GM21381 (cell line): ENCODE results near the gene ACTA2.

ENCODE experiments used
- ATAC-seq: cut with Tn5 transposase; IDR thresholded peaks from one replicate; pipeline ENCODE4 v1.9.1; 2021; ENCODE audit warnings: mild to moderate bottlenecking, moderate library complexity; ENCODE audit not compliant: unreplicated experiment

ACTA2 gene

DNA sequence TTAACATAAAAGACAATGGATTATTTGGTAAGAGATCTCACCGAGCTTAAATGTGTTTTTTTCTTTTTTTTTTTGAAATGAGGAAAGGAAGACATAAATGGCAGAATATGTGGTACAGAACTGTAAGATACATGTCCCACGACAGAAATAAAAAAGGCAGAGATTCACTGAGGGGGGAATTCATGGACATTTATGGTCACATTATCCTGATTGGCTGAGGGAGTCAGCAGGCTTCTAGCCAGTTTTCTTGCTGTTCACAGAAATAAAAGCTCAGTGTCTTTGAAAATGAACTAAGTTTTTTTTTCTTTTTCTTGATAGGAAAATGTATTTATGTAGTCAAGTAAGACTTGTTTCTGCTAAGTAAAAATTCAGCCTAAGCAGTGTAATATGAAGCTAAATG is 29.8 kb upstream of the ACTA2 start:
- no peak for ATAC-seq

DNA sequence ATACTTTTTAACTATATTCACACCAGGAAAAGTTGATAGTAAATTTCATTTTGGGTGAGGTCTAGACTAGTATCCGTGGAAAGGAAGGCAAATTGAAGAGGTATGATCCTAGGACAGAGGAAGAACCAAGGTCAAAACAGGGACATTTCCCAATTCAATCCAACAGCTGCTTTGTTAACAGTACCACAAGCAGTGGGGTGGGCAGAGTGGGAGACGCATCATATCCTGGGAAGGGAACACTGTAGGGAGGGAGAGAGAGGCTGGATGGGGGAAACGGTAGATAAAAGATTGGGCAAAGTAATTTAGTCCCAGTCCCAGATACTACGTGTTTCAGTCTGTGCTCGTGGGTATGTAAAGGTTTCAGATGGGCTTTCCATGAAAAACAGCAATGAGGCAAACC is 28.9 kb upstream of the ACTA2 start:
- ATAC-seq, result no peak

DNA sequence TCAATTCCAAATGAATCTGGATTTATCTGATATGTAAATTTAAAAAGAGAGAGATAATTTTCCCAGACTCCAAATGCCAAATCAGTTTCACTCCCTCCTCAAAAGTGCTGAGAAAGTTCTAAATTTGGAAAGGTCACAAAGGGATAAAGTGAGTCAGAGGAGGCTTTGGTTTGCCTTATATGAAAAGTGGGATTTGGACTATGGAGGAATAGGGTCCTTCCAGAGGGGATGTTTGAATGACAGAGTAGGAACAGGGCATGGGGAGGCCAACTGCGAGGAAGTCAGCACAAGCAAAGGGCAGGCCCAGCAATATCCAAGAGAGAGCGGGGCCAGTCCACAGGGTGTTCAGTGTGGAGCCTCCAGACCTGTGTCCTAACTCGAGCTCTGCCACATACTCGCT is 28.2 kb upstream of the ACTA2 start:
- ATAC-seq, result no peak

DNA sequence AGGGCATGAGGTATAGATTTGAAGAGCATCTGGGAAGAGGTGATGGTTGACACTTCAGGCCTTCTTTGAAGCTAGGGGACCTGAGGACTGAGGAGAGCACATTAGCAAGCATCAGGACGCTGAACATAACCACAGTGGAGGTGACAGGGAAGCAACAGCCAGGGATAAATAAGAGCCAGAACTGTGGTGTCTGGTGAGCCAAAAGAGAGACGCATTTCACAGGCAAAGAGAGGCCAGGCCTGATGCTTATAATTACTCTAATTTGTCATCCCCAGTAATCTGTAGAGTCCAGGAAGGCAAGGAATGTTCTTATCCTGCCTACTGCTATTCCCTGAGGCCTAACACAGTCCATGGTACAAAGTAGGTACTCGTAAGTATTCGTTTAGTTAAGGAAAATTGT is 27.7 kb upstream of the ACTA2 start:
- no peak for ATAC-seq

DNA sequence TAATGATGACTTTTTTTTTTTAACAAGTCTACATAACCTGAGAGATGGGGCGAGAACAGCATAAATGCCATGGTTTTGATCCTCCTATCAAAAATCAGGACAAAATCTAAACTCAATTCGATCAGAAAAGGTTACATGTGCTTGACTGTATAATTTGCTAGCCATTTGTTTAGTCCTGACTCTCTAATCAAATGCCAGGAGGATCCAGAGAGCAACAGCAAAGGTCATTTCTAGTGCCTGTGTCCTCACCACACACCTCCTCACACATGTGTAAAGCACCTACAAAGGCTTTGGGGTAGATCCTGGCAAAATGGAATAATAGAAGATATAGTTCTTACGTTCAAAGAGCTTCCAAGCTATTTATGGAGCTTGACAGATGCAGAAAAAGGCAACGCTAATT is 27.0 kb upstream of the ACTA2 start:
- ATAC-seq, result no peak

DNA sequence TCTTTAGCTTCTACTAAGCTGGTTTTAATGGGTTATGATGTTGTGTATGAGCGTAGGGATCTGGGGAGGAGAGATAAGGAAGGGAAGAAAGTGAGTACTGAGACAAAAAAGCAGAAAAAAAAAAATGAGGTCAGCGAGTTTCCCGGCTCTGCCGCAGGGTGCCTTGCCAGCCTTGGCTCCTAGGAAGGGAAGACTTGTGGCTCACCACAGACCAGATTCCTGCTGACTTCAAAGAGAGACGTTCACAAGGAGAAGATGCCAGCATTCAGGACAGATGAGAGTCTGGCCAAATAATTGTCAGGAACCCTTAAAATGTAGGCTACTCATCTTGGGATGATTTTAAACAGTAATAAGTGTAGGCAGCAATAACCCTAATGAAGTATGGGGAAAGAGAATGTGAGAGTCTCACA is 26.6 kb upstream of the ACTA2 start:
- no peak for ATAC-seq

DNA sequence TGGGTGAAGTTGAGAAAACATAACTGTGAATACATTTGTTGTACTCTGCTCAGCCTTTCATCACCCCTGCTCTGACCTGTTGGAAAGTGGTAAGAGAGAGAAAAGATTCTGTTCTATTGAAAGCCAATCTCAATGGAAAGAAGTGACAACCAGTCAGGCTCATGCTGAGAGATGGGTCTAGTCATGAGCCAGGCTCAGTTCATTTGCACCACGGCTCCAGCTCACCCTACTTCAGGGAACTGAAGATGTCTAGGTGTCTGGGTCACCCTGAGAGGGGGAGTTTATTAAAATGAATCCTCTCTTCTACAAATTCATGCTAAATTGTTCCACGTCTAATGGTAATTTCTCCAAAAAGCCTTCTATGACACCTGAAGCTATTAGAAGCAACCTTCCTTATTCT is 25.9 kb upstream of the ACTA2 start:
- no peak for ATAC-seq

DNA sequence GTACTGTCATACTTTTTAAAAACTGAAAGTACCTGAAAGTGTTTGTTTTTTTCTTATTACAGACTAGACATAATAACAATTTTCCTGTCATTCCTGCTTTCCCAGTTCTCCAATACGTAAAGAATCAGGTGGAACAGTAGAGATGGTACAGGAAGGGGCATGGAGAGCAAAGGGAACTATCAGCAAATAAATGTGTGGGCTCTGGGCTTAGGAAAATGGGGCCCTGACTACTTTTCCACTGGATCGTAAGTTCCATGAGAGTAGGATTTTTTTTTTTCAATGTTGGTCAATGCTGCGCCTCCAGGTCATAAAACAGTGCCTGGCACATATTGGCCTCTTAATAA is 22.8 kb upstream of the ACTA2 start:
- ATAC-seq, result no peak

DNA sequence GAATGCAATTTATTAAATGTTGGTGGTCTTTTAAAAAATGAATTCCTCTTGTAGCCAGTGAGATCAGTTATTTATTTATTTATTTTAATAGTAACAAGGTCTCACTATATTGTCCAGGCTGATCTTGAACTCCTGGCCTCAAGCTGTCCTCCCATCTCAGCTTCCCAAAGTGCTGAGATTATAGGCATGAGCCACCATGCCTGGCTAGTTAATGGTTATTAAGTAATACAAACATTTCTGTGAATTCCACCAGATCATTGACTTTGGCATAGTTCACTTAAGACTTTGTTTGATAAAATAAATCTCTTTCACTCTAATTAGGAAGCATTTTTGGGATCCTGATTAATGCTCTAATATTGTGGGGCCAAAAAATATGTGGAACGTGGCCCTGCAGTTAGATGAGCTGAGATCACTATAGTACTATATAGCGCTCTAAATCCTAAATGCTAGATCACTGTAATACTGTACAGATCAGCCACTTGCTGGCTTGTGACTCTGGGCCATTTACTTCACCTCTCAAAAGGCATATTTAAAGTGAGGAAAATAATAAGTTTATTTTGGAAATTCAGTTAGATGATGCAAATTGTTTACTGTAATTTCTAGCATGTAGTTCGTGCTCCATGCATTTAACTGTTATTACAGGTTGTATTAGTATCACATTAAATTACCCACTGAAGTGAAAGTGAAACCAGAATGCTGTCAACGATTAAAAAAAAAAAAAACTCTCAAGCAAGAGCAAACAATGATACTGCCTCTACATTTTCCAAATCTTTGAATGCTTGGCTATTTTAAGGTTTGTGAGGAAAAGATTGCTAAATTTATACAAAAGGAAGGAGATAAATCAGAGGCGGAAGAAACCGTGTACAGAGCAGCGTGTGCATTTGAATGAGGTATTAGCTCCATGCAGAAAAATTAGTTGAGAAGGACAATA is 22.1 kb upstream of the ACTA2 start:
- ATAC-seq, result no peak

DNA sequence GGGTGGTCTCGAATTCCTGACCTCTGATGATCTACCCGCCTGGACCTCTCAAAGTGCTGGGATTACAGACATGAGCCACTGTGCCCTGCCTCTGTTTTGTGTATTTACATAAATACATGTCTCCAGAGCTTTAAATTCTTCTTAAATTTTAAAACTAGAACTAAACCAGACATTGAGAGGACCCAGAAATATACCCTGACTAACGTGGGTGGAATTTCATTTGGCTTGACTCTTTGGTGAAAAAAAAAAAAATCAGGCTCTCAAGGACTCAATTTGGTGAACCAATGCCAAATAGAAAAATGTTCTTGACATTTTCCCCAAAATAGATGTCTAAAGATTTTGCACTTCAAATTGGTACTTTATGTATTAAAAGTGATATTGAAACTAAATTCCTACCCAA is 21.4 kb upstream of the ACTA2 start:
- ATAC-seq, result no peak

DNA sequence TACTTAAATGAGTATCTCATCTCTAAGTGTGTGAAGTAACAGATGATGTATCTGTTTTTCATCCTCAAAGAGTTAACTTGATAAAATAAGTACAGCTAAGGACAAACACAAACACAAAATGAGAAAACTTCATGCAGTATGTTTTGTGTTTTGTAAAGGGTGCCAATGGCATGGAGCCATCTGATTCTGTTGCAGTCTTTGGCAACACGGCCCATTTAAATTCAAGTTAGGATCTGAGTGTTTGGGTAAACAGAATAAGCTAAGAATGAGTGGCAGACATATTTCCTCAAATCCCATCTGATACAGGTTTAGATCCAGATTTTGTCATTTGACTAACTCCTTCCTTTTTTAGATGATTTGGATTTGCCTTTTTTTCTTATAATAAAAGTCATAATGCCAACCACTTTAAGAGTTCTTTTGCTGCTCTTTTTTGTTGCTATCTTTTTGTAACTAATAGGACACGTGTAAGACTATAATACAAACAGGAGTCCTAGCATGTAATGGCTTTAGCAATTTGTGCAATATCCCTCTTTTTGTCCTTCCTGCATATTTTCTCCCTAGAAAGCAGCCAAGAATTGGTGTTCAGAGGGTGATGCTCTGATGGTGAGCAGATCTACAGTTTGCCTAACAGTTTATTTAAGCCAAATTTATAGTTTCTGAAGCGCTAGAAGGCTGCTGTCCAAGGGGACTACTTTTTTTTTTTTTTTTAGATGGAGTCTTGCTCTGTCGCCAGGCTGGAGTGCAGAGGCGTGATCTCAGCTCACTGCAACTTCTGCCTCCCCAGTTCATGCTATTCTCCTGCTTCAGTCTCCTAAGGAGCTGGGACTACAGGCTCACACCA is 18.9 kb upstream of the ACTA2 start:
- ATAC-seq, result no peak

DNA sequence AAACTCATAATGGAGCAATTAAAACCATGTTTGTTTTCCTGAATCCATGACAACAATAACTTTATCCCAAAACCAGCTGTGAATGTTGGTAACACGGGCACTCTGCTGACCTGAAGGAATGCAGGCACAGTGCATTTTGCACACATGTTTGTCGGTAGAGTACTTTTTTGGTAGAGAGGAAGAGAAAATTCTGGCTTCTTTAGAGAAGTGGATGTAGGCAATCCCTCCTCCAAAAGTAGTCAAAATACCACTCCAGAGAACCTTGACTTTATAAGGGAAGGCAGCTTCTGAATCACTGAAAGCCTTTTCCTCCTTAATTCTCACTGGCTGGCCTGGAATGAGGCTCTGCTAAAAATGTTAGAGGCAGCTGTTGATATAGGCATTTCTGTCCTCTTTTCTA is 15.8 kb upstream of the ACTA2 start:
- ATAC-seq, result no peak

DNA sequence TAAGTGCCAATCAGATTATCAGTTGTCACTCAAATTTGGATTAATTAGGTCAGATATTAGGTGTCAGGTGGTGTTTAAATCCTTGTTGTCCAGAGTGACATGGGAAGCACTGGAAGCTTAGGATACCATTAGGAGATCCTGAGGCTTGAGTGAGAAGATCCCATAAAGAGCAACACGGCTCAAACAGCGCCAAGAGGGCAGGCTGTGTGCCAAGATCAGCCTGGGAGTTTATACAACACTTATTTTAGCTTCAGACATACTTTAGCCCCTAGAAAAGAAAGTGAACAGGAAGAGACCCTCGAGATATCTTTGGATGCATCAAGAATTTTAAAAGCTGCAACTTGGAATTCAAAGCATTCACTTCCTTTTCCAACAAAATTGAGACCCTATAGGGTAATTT is 14.2 kb upstream of the ACTA2 start:
- no peak for ATAC-seq

DNA sequence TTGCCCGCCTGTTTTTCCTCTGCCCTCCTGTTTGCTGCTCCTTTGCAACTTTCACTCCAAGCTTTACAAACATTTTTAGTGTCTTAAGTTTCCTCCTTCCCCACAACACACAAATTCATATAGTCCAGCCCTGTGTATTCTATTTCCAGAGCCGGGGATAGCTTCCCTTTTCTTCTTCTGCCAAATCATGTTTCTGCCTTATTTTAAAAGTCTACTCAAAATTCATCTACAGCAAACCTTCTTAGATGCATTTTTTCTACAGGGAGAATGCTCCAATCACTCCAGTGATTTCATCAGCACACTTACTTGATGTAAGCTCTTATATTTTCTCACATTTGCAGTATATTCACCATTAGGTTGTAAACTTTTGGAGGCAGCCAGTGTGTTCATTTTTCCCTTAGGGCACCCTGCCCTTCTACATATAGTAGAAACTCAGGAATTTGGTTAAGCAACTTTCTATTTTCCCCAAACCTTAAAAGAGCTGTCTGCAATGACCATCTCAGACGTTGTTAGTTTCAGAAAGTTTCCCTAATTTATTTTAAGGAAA is 12.4 kb upstream of the ACTA2 start:
- ATAC-seq, result no peak

DNA sequence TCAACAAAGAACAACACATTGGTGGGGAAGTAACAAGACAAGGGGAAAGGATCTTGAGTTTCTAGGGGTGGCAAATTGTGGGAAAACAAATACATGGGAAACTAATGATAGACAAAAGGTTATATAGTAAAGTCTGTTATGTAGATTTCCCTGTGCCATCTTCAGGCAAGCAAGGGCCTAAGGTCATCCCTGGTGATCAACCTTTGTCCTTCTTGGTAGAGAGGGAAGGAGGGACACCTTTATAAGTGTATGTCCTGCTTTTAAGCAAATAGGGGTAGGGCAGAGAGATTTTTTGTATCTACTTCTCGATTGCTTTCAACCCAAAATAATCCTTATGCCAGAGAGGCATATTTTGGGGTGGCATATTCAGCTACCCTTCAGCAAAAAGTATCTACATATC is 11.8 kb upstream of the ACTA2 start:
- no peak for ATAC-seq

DNA sequence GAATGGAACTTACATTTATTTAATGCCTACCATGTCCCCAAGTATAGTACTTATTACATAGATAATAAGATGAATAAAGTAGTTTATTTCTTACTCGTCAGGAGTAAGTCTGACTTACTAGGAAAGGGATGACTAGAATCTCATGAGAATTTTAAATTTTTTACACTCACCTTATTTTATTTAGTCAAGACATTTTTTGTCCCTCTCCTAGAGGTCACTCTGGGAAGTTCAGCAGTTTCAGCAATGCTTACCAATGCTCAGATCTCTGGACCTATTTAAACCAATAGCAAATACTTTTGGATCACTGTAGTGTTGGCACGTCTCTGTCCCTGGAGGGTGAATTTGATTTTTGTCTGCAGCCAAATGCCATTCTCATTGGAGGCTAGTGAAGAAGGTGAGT is 10.7 kb upstream of the ACTA2 start:
- no peak for ATAC-seq

DNA sequence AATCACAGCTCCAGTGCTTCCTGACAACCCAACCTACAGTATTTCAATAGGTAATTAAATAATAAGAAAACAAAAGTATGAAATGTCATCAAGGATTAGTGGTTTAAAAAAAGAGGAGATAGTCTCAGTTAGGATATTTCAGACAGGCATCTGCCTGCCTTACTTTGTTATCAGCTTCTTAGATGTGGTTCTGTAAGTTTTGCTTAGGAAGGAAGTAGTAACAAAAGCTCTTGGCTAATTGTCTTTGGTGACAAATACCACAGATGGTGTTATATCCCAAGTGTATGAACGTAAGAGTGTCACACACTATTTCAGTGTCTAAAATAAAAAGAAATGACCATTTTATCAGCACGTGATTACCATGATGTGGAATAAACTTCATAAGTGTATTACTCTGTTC is 9.8 kb upstream of the ACTA2 start:
- ATAC-seq, result no peak

DNA sequence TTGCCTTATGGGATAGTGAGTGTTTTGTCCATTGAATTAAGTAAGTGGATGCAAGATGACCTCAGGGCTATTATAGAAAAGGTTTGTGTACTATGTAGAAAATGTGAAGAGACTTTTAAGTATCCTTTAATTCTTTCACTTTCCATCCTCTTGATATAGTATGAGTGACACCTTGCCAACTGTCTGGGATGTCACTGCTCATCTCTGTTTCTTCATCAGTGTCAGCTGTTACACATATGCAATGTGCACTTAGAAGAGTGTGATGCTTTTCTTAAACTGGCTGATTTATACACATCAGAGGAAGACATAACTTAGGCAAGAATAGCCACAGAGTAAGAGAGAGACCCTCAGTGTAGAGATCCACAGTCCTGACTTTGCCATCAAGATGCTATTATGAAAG is 8.7 kb upstream of the ACTA2 start:
- no peak for ATAC-seq

DNA sequence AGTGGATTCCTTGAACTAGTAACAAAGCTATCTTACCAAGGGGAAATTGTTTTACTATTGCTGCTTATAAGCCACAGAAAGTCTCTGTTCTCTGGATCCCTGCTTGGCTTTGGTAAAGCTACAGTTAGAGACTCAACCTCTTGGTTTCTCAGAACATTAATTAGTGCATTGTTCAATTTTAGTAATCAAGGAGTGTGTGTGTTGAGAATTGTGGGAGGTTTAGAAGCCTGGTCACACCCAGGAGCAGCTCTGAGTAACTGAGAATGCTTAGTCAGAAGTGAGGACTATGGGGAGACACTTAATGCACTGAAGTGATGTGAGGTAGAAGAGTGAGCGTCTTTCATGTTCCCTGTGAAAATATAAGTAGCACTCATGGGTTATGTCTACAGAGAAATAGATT is 8.2 kb upstream of the ACTA2 start:
- ATAC-seq, result no peak

DNA sequence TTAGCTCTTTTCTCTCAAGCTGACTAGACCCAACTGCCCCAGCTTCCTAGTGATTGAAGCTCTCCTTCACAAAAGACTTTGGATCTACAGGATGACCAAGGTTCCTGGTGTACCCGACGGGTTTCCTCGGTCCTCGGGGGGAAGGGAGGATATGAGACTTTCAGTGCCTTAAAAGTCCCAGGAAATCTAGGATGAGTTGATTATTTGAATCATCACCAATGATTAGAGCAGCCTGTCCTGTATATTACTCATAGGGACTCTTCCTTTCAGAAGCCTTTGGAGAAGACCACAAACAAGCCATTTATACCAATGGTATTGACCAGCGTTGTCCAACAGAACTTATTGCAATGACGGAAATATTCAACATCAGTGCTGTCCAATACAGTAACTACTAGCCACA is 6.1 kb upstream of the ACTA2 start:
- ATAC-seq, result no peak

DNA sequence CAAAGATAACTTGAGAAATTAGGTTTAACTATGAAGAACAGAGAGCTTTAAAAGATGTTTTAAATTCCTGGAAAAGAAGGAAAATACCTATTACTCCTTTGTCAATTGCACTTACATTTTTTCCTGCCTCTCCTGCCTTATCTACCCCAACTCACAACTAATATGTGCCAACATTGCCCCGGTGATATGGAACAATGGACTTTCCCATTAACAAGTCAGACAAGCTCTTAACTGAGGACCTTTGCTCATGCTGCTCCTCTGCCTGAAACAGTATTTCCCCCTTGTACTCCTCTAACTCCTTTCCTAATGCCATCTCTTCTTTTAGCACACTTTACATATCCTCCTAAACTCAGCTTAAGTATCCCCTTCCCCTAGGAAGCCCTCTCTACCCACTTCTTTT is 4.8 kb upstream of the ACTA2 start:
- ATAC-seq, result no peak

DNA sequence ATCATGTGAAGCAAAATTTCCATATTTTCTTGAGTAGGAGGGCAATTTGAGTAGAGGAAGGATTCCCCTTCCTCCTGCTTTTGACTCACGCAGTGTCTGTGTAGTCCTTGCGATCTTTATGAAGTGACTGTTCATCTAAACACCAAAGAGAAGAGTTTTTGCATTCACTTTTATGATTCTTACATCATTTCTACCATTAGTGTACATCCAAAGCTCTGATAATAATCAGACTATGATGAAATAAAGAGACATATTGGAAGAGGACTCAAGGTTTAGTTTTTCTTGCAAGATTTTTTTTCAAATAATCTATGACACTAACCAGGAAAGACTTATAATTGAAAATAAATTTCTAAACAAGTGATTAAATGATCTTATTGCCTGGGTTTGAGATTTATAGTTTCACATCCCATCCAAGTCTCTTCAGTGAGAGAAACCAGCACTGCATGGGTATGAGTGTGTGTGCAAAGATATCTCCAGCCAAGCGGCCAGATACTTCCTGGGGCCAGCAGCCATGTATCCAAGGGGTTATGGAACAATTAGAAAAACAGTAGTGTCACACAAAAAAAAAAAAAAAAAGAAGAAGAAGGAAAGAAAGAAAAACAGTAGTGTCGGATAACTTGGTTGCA is 2.0 kb upstream of the ACTA2 start:
- ATAC-seq, result no peak
